Body of pancreas (tissue), 4 donors: ENCODE measurements around the gene UGT1A8. TPM values are rescaled to one million over a fixed set of nuclear protein-coding genes. Genes with fewer than 3 reads are reported as not detected.

Experiments
- ATAC-seq: fragments of 150-250 bp; one replicate; pipeline ENCODE4 v1.9.1; 2016
- DNase-seq, 4 donors: peaks; one replicate each; pipeline ENCODE4 v3.0.0-alpha.2; 2019
- H3K27ac ChIP-seq, 4 donors: fragments of 200-600 bp; sonication (generic); 1 replicate in 3 of 4; 2 replicates in 1 of 4; pipeline versions ENCODE4 v1.5.1 to v1.6.1; 2016 to 2019; ENCODE audit warnings: mild to moderate bottlenecking in 1 of 4, mixed read lengths in 1 of 4, moderate library complexity in 1 of 4
- H3K27me3 ChIP-seq, 2 donors: fragments of 200-600 bp; sonication (generic); one replicate each; pipeline ENCODE4 v1.6.0; 2016; ENCODE audit warnings: mild to moderate bottlenecking in 1 of 2
- H3K36me3 ChIP-seq, 2 donors: fragments of 200-600 bp; sonication (generic); replicated peaks in 1 of 2; 2 replicates each; pipeline ENCODE4 v1.5.1; 2016; ENCODE audit warnings: low read depth in 2 of 2; ENCODE audit not compliant: insufficient read depth in 1 of 2
- H3K4me1 ChIP-seq: fragments of 200-600 bp; sonication (generic); one replicate; pipeline ENCODE4 v1.6.0; 2016
- H3K4me3 ChIP-seq, 2 donors: fragments of 200-600 bp; sonication (generic); 1 replicate in 1 of 2; 2 replicates in 1 of 2; pipeline ENCODE4 v1.5.1; 2016 to 2019
- H3K9me3 ChIP-seq, 3 donors: fragments of 200-600 bp; sonication (generic); 1 replicate in 2 of 3; 2 replicates in 1 of 3; pipeline ENCODE4 v1.5.1; 2016
- CTCF ChIP-seq, 7 experiments: fragments of 450-650 bp in 4 of 7; fragments of 200-600 bp in 3 of 7; sonication (generic) in 3 of 7; IDR thresholded peaks; one replicate each; pipeline ENCODE4 v1.5.1; 2016 to 2019; ENCODE audit warnings: antibody characterized with exemption in 7 of 7
- POLR2A ChIP-seq, 3 donors: fragments of 450-650 bp; IDR thresholded peaks; one replicate each; pipeline ENCODE4 v1.6.1; 2016; ENCODE audit warnings: antibody characterized with exemption in 3 of 3, mild to moderate bottlenecking in 2 of 3
- WGBS, 2 donors: methylation state at CpG; one replicate each; pipeline ENCODE4 v1.1.5; 2017; 5-methylcytosine and 5-hydroxymethylcytosine counted together
- intact Hi-C: fragments of 100-400 bp; cut with DNase I; formaldehyde crosslinking; loops from one replicate; pipeline ENCODE4 v1.15.1; 2023
- total RNA-seq, 2 donors: library from RNA; depleted of rRNA; stranded (reverse); fragments of >200 nt; gene quantifications; one replicate each; pipeline ENCODE4 v1.1.0, GENCODE V29; 2016

The UGT1A8 gene
- total RNA-seq, 2 donors from 2014 or later: not detected

GRCh38 chr2:233820774-233821105 lies 203.3 kb downstream of the UGT1A8 start:
- no peak overlapping the region for H3K4me3 ChIP-seq
- no peak for DNase-seq
- 77 to 80% methylated on average over 6 of the region's 6 CpGs for WGBS, 2 donors
- no peaks in the 10 kb centered on the region for H3K36me3 ChIP-seq
- intact Hi-C loops: no loop called here
- H3K27me3 ChIP-seq: no peaks in the 10 kb centered on the region
- no peak overlapping the region for H3K27ac ChIP-seq
- ATAC-seq: no peak
- no peaks in the 10 kb centered on the region for H3K9me3 ChIP-seq
- no peaks in the 10 kb centered on the region for H3K4me1 ChIP-seq
- TF ChIP-seq CTCF (IDR thresholded peaks at IDR 0.05) (no peak), POLR2A (IDR thresholded peaks at IDR 0.05) (no peak)

GRCh38 chr2:233821196-233821595 lies 203.8 kb downstream of the UGT1A8 start:
- intact Hi-C loops: no loop called here
- Histone ChIP-seq H3K4me1 (no peaks in the 10 kb centered on the region), H3K4me3 (no peak overlapping the region), H3K27ac (no peak overlapping the region), H3K36me3 (no peaks in the 10 kb centered on the region), H3K27me3 (no peaks in the 10 kb centered on the region), H3K9me3 (no peaks in the 10 kb centered on the region)
- 83 to 90% methylated on average over 3 of the region's 3 CpGs for WGBS, 2 donors
- TF ChIP-seq CTCF (IDR thresholded peaks at IDR 0.05): no peak
- TF ChIP-seq POLR2A (IDR thresholded peaks at IDR 0.05): no peak
- no peak for DNase-seq
- ATAC-seq: no peak

DNA sequence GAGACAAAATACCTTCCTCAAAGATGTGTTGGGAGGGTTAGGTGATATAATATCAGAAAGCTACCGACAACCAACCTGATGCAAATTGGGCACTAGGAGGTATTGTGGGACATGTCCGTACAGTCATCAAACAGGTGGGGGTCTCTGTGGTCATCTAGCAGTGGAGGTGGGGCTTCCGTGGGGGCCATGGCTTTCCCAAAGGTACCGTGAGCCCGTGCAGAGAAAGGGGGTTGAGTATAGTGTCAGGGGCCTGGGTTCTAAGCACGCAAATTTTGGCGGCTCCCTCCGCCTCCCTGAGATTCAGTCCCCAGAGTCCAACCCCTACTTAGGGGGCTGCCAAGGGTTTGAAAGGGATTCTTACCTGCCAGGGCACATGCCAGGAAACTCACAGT lies 204.3 kb downstream of the UGT1A8 start:
- WGBS, 2 donors: 84 to 89% methylated on average over 6 to 8 of the region's 8 CpGs
- Histone ChIP-seq H3K4me1 (no peaks in the 10 kb centered on the region), H3K27ac (no peak overlapping the region), H3K36me3 (no peaks in the 10 kb centered on the region), H3K9me3 (no peaks in the 10 kb centered on the region), H3K27me3 (no peaks in the 10 kb centered on the region), H3K4me3 (no peak overlapping the region)
- no peak for TF ChIP-seq CTCF (IDR thresholded peaks at IDR 0.05)
- TF ChIP-seq POLR2A (IDR thresholded peaks at IDR 0.05): no peak
- ATAC-seq: no peak
- intact Hi-C loops: no loop called here
- no peak for DNase-seq

DNA sequence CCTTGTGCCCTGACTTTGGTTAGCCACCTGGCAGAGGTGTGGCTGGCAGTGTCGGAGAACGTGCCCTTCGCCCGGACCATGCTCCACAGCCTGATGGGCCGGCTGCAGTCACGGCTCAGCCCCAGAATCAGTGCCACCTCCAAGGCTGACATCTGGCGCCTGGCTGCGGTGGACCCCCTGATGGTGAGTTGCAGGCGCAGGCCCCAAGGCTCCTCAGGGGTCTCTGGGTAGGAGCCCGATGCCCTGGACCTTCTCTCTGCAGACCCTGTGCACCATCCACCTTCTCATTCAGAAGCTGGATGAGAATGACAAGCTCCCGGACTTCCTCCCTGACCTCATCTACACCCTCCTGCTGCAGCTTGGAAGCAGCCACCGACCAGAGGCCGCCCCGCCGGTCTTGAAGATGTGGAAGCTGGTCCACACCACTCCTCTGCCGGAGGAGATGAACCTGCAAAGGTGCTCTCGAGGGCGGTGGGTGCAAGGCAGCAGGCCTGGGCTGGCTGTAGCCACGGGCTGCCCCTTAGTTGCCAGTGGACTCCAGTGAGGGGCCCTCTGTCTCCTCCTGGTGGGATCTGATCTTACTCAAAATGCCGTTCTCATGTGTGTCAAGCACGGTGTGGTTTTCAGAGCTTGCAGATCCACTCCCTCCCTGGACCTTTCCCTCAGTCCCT lies 204.8 kb downstream of the UGT1A8 start:
- intact Hi-C loops: no loop called here
- H3K4me1 ChIP-seq: no peaks in the 10 kb centered on the region
- no peak for ATAC-seq
- WGBS, 2 donors: 82 to 84% methylated on average over 7 to 21 of the region's 21 CpGs
- H3K36me3 ChIP-seq: no peaks in the 10 kb centered on the region
- H3K27ac ChIP-seq: no peak overlapping the region
- no peaks in the 10 kb centered on the region for H3K9me3 ChIP-seq
- H3K27me3 ChIP-seq: no peaks in the 10 kb centered on the region
- no peak for TF ChIP-seq POLR2A (IDR thresholded peaks at IDR 0.05)
- TF ChIP-seq CTCF (IDR thresholded peaks at IDR 0.05): no peak
- DNase-seq: no peak
- no peak overlapping the region for H3K4me3 ChIP-seq

Other genes with a start within 250 kb of the UGT1A8 start
- 10 to 100 TPM; 34.9 to 38.9 TPM for gene USP40, start 50.9 kb upstream of the UGT1A8 start, total RNA-seq
- gene UGT1A10, start 18.8 kb downstream of the UGT1A8 start, total RNA-seq: under 1 TPM; 0.52 to 0.99 TPM
- gene UGT1A9, start 54.3 kb downstream of the UGT1A8 start, total RNA-seq: not detected
- not detected for gene UGT1A7, start 64.3 kb downstream of the UGT1A8 start, total RNA-seq
- gene UGT1A6, start 75.3 kb downstream of the UGT1A8 start, total RNA-seq: under 1 TPM in 1 of 2 donors, not detected in 1; 0.33 TPM
- not detected for gene UGT1A5, start 95.3 kb downstream of the UGT1A8 start, total RNA-seq
- gene UGT1A4, start 101.1 kb downstream of the UGT1A8 start, total RNA-seq: 1 to 10 TPM in 1 of 2 donors, not detected in 1; 3.3 TPM
- not detected for gene UGT1A3, start 111.4 kb downstream of the UGT1A8 start, total RNA-seq
- gene UGT1A1, start 142.6 kb downstream of the UGT1A8 start, total RNA-seq: not detected
- not detected for gene MROH2A, start 160.7 kb downstream of the UGT1A8 start, total RNA-seq
- gene HJURP, start 236.9 kb downstream of the UGT1A8 start, total RNA-seq: 1 to 10 TPM in 1 of 2 donors, not detected in 1; 3.6 TPM